Body of pancreas (tissue), 4 donors: Measurements from ENCODE around the gene GAB2. TPM values are rescaled to one million over a fixed set of nuclear protein-coding genes. Genes with fewer than 3 reads are reported as not detected.

Experiments used
- ATAC-seq: fragments of 150-250 bp; one replicate; pipeline ENCODE4 v1.9.1; 2016
- DNase-seq, 4 donors: peaks; one replicate each; pipeline ENCODE4 v3.0.0-alpha.2; 2019
- H3K27ac ChIP-seq, 4 donors: fragments of 200-600 bp; sonication (generic); 1 replicate in 3 of 4; 2 replicates in 1 of 4; pipeline versions ENCODE4 v1.5.1 to v1.6.1; 2016 to 2019; ENCODE audit warnings: mild to moderate bottlenecking in 1 of 4, mixed read lengths in 1 of 4, moderate library complexity in 1 of 4
- H3K27me3 ChIP-seq, 2 donors: fragments of 200-600 bp; sonication (generic); one replicate each; pipeline ENCODE4 v1.6.0; 2016; ENCODE audit warnings: mild to moderate bottlenecking in 1 of 2
- H3K36me3 ChIP-seq, 2 donors: fragments of 200-600 bp; sonication (generic); replicated peaks in 1 of 2; 2 replicates each; pipeline ENCODE4 v1.5.1; 2016; ENCODE audit warnings: low read depth in 2 of 2; ENCODE audit not compliant: insufficient read depth in 1 of 2
- H3K4me1 ChIP-seq: fragments of 200-600 bp; sonication (generic); one replicate; pipeline ENCODE4 v1.6.0; 2016
- H3K4me3 ChIP-seq, 2 donors: fragments of 200-600 bp; sonication (generic); 1 replicate in 1 of 2; 2 replicates in 1 of 2; pipeline ENCODE4 v1.5.1; 2016 to 2019
- H3K9me3 ChIP-seq, 3 donors: fragments of 200-600 bp; sonication (generic); 1 replicate in 2 of 3; 2 replicates in 1 of 3; pipeline ENCODE4 v1.5.1; 2016
- CTCF ChIP-seq, 7 experiments: fragments of 450-650 bp in 4 of 7; fragments of 200-600 bp in 3 of 7; sonication (generic) in 3 of 7; IDR thresholded peaks; one replicate each; pipeline ENCODE4 v1.5.1; 2016 to 2019; ENCODE audit warnings: antibody characterized with exemption in 7 of 7
- POLR2A ChIP-seq, 3 donors: fragments of 450-650 bp; IDR thresholded peaks; one replicate each; pipeline ENCODE4 v1.6.1; 2016; ENCODE audit warnings: antibody characterized with exemption in 3 of 3, mild to moderate bottlenecking in 2 of 3
- WGBS, 2 donors: methylation state at CpG; one replicate each; pipeline ENCODE4 v1.1.5; 2017; 5-methylcytosine and 5-hydroxymethylcytosine counted together
- intact Hi-C: fragments of 100-400 bp; cut with DNase I; formaldehyde crosslinking; loops from one replicate; pipeline ENCODE4 v1.15.1; 2023
- total RNA-seq, 2 donors: library from RNA; depleted of rRNA; stranded (reverse); fragments of >200 nt; gene quantifications; one replicate each; pipeline ENCODE4 v1.1.0, GENCODE V29; 2016

Gene GAB2
- total RNA-seq, 2 donors from 2014 or later = 6.9 to 16.9 TPM

GRCh38 chr11:78325274-78325781 is 92.3 kb downstream of the GAB2 start:
- ATAC-seq (no peak), DNase-seq (no peak)
- Histone ChIP-seq H3K36me3 (no peaks in the 10 kb centered on the region), H3K9me3 (no peaks in the 10 kb centered on the region), H3K4me1 (no peaks in the 10 kb centered on the region), H3K27me3 (no peaks in the 10 kb centered on the region), H3K27ac (no peak overlapping the region), H3K4me3 (no peak overlapping the region)
- TF ChIP-seq CTCF (IDR thresholded peaks at IDR 0.05) = no peak
- no peak for TF ChIP-seq POLR2A (IDR thresholded peaks at IDR 0.05)
- intact Hi-C loops = no loop called here
- 73 to 82% methylated on average over 4 of the region's 4 CpGs for WGBS, 2 donors

- H3K9me3 ChIP-seq = no peaks in the 10 kb centered on the region
- H3K27ac ChIP-seq = no peak overlapping the region
Observed at GRCh38 chr11:78323363-78323762, 94.3 kb downstream of the GAB2 start.

DNA sequence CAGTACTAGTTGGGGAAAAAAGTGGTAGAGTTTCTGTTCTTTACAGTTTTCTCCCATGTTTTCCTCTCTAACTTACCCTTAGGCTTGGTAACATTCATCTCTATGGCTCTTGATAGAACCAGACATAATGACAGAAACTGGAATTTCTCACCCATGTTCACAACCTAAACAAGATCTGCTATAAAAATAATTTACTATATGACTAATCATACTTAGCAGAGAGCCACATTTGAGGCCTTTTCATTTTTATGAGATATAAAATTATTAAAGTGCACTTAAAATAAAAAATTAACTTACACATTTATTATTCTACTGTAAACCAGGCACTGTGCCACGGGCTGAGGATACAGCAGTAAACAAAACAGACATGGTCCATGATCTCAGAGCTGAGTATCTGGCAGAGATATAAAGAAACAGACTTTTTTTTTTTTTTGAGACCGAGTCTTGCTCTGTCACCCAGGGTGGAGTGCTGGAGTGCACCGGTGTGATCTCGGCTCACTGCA is 98.1 kb downstream of the GAB2 start:
- no peaks in the 10 kb centered on the region for H3K4me1 ChIP-seq
- DNase-seq (no peak), ATAC-seq (no peak)
- WGBS, 2 donors = 76 to 77% methylated on average over 4 of the region's 4 CpGs
- no peaks in the 10 kb centered on the region for H3K27me3 ChIP-seq
- H3K4me3 ChIP-seq = no peak overlapping the region
- no peak for TF ChIP-seq POLR2A (IDR thresholded peaks at IDR 0.05)
- no peak for TF ChIP-seq CTCF (IDR thresholded peaks at IDR 0.05)
- no peaks in the 10 kb centered on the region for H3K9me3 ChIP-seq
- H3K36me3 ChIP-seq = no peaks in the 10 kb centered on the region
- no peak overlapping the region for H3K27ac ChIP-seq
- intact Hi-C loops = no loop called here

More at GRCh38 chr11:78323363-78323762, 94.3 kb downstream of the GAB2 start:
- DNase-seq (no peak), ATAC-seq (no peak)
- 78 to 92% methylated on average over 6 of the region's 6 CpGs for WGBS, 2 donors
- TF ChIP-seq CTCF (IDR thresholded peaks at IDR 0.05) (no peak), POLR2A (IDR thresholded peaks at IDR 0.05) (no peak)
- Histone ChIP-seq H3K4me3 (no peak overlapping the region), H3K36me3 (no peaks in the 10 kb centered on the region), H3K4me1 (no peaks in the 10 kb centered on the region), H3K27me3 (no peaks in the 10 kb centered on the region)
- intact Hi-C loops = no loop called here

- intact Hi-C loops = no loop called here
- no peaks in the 10 kb centered on the region for H3K27me3 ChIP-seq
- ATAC-seq = no peak
- H3K36me3 ChIP-seq = no peaks in the 10 kb centered on the region
- DNase-seq = no peak
- H3K9me3 ChIP-seq = no peaks in the 10 kb centered on the region
- H3K27ac ChIP-seq = no peak overlapping the region
- no peak overlapping the region for H3K4me3 ChIP-seq
- H3K4me1 ChIP-seq = peaks cover 5% of the 10 kb centered on the region
- TF ChIP-seq CTCF (IDR thresholded peaks at IDR 0.05) (no peak), POLR2A (IDR thresholded peaks at IDR 0.05) (no peak)
- WGBS, 2 donors = 60 to 64% methylated on average over 9 of the region's 9 CpGs
Observed at GRCh38 chr11:78318321-78319114, 99.1 kb downstream of the GAB2 start.
